Activated T-cell treated with anti-CD3 and anti-CD28 coated beads for 24 hours (primary cell): ENCODE results near the gene PTPN13.

Experiments
- DNase-seq: peaks from one replicate; pipeline ENCODE4 v3.0.0-alpha.2; 2020; ENCODE audit warnings: low read depth

The PTPN13 gene, protein sequence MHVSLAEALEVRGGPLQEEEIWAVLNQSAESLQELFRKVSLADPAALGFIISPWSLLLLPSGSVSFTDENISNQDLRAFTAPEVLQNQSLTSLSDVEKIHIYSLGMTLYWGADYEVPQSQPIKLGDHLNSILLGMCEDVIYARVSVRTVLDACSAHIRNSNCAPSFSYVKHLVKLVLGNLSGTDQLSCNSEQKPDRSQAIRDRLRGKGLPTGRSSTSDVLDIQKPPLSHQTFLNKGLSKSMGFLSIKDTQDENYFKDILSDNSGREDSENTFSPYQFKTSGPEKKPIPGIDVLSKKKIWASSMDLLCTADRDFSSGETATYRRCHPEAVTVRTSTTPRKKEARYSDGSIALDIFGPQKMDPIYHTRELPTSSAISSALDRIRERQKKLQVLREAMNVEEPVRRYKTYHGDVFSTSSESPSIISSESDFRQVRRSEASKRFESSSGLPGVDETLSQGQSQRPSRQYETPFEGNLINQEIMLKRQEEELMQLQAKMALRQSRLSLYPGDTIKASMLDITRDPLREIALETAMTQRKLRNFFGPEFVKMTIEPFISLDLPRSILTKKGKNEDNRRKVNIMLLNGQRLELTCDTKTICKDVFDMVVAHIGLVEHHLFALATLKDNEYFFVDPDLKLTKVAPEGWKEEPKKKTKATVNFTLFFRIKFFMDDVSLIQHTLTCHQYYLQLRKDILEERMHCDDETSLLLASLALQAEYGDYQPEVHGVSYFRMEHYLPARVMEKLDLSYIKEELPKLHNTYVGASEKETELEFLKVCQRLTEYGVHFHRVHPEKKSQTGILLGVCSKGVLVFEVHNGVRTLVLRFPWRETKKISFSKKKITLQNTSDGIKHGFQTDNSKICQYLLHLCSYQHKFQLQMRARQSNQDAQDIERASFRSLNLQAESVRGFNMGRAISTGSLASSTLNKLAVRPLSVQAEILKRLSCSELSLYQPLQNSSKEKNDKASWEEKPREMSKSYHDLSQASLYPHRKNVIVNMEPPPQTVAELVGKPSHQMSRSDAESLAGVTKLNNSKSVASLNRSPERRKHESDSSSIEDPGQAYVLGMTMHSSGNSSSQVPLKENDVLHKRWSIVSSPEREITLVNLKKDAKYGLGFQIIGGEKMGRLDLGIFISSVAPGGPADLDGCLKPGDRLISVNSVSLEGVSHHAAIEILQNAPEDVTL (N-terminal part only)

DNA sequence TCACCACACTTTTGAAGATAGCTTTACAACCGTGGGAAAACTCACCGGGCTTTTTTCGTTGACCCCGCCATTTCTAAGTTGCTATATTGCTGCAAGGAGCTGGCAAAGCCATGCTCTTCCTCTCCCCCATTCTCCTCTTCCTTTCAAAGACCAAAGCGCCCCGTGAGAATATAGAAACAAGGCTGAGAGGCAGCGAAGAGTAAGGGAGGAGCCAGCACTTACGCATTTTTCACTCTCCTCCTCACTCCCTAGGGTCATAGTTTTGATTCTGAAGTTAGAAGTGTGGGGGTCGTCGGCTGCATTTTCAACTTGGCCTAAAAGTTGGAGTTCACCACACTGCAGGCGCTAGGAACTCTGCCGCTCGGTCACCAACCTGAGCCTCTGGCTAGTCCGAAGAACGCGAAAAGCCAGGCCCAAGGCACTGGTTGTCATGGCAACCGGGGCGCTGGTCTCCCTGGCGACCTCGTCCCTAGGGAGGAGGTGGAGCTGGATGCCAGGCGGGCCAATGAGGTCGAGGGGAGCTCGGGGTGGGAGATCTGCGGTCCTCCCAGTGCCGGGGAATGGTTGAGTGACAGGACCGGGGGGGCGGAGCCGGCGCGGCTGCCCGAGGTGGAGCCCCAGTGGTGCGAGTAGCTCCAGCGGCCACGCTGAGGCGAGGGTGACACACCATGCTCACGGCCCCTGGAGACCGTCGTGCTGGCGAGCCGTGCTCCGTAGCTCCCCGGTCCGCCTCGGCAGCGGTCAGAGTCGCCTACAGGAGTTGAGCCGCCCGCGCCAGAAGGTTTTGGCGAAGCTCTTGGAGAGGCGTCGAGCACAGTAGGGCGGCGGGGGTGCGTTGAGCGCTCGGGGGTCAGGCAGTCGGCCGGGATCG is at the start of gene PTPN13:
Gene PTPN13, plus strand, starts transcription at position 628 of the 871 bp plus-strand sequence. CDS start 40,942 bp downstream, outside the sequence.
- peak; percentile 44 for DNase-seq

DNA sequence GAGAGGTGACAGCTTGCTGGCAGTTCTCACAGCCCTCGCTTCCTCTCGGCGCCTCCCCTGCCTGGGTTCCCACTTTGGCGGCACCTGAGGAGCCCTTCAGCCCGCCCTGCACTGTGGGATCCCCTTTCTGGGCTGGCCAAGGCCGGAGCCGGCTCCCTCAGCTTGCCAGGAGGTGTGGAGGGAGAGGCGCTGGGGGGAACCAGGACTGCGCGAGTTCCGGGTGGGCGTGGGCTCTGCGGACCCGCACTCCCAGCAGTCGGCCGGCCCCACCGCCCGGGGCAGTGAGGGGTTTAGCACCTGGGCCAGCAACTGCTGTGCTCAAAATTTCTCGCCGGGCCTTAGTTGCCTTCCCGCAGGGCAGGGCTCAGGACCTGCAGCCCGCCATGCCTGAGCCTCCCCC is 47.0 kb upstream of the PTPN13 start:
- DNase-seq = no peak

DNA sequence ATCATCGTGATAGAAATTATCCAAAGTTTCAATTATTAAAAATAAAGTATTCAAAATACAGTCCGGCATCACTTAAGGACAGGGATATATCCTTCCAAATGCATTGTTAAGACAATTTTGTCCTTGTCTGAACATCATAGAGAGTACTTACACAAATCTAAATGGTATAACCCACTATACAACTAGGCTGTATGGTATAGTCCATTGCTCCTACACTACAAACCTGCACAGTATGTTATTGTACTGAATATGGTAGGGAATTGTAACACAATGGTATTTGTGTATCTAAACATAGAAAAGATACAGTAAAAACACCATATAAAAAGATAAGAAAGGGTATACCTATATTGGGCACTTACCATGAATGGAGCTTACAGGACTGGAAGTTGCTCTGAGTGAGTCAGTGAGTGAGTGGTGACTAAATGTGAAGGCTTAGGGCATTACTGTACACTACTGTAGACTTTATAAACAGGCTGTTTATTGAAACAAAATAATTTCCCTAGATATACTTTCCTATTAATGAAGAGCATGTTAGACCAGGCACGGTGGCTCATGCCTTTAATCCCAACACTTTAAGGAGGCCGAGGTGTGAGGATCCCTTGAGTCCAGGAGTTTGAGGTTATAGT is 44.8 kb upstream of the PTPN13 start:
- no peak for DNase-seq

DNA sequence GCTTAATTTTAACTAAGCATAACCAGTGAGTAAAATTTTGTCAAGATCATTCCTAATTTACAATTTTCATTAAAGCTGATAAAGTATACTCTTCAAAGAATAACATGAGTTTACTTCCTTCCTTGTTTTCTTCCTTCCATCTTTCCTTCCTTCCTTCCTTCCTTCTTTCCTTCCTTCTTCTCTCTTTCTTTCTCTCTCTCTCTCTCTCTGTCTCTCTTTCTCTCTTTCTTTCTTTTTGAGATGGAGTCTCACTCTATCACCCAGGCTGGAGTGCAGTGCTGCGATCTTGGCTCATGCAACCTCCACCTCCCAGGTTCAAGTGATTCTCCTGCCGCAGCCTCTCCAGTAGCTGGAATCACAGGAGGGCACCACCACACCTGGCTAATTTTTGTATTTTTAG is 42.7 kb upstream of the PTPN13 start:
- DNase-seq = no peak

DNA sequence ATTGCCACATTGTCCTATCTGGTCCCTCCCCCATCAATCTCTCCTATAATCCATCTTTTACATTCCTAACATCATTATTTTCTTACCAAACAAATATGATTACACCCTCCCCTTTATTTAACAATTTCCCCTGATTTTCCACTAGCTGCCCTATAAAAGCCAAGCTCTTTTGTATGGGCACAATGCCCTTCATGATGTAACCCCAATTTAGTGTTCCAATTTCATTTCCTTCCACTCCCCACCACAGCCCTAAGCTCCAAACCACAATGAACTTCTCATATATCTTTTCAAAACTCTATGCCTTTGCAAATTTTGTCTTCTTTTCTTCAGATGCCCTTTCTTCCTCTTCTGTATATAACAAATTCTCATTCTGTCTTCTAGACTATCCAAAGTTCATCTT is 39.5 kb upstream of the PTPN13 start:
- no peak for DNase-seq

DNA sequence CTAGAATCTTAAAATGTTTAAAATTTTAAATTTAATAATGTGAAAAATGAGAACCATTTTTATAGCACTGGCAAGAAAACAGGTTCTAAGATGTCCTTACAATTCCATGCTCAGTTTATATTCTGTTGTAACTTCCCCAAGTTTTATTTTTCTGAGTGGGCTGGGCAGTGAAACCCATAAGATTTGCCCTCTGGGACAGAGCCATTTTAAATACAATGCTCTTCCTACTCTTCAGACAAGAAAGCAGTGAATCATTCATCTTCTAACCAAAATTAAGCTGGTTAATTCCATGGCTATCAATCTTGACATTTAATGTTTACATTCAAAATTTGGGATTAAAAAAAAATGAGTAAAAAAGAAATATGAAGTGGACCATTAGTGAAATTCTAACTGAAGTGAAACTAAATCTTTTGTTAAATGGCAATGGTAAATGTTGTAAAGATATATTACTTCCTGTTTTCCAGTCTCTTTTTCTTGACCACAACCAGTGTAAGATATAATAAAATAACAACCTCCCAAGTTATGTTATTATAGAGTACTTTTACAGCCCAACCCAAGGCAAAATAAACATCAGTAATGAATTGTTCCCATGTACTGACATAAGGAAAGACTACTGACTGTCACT is 37.2 kb upstream of the PTPN13 start:
- DNase-seq = no peak

DNA sequence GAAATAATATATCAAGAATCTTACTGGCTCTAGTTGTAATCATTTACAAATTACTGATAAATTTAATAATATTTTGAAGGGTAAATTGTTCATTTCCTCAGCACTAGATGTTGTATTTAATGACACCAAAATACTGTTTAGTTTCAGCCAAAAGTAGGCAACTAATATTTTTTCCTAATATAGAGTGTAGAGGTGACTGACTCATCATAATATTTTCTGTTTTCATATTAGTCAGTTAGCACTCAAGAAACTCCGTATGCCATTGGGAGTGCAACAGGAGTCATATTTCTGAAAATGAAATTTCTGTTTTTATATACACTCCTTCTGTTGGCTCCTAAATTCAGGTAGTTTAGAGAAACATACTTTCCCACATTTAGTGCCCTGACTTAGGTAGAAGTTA is 36.6 kb upstream of the PTPN13 start:
- no peak for DNase-seq

DNA sequence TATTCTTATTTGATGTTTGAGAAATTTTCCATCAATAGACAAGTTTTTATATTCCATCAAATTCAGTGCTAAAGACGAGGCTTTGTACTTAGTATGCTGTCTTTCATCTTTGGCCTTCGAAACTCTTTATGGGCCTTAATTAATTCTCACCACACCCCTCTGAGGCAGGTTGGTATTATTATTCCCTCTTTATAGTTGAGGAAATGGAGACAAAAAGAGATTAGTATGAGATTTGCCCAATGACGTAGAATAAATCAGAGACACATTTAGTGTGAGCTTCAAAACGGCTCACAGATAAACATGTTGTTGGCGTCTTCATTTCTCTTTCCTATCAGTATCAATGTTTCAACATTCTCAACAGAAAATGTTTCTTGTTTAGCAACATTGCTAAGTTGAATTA is 35.9 kb upstream of the PTPN13 start:
- DNase-seq = no peak

DNA sequence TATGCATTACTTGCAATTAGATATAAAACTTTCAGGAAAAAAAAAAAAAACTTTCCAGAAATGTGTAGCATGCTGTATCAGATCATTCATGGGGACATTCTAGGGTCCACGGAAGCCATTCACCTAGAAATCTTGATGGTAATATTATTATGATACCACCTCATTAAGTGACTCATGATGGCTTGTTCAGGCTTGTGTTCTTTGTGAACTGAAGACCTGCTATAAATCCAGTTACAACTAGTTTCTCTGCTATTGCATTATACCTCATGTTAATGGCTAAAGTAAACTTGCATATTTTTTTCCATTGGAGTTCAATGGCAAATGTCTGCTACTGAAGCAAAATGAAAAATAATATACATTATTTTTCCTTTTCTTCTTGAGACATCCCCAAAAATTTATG is 35.3 kb upstream of the PTPN13 start:
- DNase-seq = no peak

DNA sequence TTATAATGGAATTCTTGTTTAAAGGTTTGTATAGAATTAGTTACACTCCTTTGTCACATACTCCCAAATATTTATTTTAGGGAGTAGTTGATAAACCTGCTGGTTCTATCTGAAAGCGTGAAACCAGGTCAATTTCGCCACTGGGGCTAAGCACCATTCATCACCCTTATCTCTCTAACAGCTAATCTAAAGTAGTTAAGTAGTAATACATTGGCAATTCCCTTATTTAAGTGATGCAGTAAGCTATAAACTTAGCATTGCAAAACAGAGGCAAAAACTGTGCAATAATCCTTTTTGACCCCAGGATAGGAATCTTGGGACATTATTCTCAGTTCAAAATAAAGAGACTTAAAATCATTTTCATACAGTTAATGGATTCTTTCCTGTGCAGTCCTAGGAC is 33.7 kb upstream of the PTPN13 start:
- DNase-seq = no peak

DNA sequence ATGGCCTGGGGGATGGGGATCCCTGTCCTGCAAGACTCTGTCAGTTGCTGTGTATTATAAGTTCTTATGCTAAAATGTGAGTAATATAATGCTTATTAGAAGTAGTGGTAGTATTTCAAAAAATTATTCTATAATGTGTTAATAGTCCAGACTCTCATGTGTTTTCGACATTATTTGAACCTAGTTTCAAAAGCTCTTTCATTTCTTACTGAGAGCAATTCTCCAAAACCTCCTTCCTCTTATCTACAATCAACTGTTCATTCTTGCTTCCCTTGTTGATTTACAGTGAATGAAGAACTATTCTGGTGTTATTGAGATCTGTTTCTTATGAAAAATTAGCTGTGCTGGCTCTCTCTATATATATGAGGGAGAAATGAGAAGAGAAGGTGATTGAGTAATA is 32.9 kb upstream of the PTPN13 start:
- DNase-seq = no peak

DNA sequence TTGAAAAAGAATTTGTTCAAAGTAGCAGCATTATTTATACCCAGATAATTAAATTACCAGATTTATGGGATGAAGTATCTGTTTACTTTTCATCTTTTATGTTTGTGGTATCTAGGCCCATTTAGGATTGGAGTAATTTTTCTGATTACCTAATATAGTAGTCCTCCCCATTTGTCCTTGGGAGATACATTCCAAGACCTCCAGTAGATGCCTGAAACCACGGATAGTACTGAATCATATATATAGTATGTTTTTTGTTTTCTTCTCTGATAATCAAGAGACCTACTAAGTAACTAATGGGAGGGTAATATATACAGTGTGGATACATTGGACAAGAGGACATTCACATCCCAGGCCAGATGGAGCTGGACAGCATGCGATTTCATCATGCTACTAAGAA is 30.7 kb upstream of the PTPN13 start:
- no peak for DNase-seq

DNA sequence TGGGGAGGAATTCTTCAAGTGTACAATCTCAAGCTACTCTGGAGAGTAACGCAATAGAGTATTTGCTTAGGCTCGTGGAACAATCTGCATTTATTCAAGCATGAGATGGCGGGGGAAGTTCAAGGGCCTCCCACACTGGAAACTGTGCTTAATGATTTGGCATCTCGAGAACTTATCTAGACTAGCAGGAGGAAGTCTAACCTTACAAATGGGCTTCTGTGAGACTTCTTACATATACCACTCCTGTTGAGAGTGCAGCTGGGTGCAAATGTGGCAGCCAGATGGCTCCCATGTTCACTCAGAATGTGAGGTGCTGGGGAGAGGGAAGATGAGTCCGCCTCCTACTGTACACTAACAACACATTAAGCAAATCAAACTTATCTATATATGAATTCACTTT is 29.3 kb upstream of the PTPN13 start:
- no peak for DNase-seq

DNA sequence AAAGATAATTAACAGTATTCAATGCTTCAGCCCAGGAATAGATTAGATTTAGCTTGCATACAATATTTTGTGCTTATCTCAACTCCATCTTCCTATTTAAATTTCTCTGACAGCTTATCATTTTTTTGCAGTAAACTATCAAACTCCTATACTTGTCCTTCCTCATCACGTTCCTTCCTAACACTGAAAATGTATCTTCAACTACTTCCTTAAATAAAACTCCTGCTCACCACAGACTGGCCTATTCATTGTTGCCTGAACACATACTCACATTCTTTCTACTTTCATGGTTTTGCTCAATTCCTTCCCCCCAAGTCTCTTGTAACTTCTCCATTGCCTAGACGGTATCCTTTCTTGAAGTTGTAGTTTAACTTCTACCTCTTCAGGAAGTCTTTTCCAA is 28.5 kb upstream of the PTPN13 start:
- DNase-seq = no peak

DNA sequence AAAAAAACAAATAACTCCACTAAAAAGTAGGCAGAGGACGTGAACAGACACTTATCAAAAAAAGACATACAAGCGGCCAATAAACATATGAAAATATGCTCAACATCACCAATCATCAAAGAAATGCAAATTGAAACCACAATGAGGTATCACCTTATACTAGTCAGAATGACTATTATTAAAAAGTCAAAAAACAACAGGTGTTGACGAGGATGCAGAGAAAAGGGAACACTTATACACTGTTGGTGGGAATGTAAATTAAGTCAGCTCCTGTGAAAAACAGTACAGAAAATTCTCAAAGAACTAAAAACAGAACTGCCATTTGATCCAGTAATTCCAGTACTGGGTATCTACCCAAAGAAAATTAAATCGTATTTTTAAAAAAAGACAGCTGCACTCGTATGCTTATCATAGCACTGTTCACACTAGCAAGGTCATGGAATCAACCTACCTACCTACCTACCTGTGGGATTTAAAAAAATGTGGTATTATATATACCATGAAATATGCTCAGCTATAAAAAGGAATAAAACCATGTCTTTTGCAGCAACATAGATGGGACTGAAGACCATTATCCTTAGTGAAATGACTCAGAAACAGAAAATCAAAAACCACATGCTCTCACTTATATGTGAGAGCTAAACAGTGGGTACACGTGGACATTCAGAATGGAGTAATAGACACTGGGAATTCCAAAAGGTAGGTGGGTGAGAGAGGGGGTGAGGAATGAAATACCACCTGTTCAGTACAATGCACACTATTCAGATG is 24.8 kb upstream of the PTPN13 start:
- no peak for DNase-seq

DNA sequence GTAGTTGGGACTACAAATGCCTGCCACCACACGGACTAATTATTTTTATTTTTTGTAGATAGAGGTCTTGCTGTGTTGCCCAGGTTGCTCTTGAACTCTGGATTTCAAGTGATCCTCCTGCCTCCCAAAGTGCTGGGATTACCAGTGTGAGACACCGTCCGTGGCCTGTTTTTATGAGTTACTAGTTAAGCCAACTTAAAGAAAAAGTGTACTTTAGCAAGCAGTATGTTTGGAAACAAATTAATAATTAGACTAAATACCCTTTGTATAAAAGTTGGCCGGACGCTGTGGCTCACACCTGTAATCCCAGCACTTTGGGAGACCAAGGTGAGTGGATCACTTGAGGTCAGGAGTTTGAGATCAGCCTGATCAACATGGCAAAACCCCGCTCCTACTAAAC is 14.2 kb upstream of the PTPN13 start:
- DNase-seq = no peak

DNA sequence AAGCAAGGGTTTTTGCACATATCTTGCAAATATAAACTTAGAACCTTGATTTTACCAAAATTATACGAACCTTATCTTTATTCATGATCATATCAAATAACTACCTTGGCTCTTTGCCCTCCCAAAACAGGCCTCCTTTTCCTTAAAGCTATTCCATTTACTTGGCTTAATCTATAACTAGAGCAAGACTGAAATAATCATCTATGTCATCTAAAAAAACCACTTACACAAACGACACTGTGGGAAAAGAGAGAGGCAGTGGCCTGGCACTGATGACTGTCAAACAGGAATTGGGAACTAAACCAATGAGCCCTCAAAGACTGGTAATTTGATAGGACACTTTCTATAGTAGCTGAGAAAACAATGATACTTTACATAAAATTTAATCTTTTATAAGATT is 11.7 kb upstream of the PTPN13 start:
- DNase-seq = no peak

DNA sequence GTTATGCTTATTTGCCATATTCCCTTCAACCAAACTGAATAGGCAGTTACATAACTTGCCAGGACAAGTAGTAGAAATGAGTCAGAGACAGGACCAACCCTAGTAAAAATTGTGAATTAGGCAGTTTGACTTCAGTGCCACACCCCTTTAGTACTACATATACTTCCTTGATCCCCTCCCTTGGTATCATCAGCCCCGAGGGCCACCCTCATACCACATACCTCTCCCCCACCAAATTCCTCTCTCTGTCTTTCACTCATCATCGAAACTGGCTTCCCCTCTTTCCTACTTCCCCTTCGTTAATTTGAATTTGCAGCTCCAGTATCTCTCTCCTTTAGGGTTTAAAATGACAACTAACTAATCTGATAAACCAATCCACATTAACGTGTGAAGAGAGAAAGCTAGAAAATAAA is 7.9 kb upstream of the PTPN13 start:
- no peak for DNase-seq

DNA sequence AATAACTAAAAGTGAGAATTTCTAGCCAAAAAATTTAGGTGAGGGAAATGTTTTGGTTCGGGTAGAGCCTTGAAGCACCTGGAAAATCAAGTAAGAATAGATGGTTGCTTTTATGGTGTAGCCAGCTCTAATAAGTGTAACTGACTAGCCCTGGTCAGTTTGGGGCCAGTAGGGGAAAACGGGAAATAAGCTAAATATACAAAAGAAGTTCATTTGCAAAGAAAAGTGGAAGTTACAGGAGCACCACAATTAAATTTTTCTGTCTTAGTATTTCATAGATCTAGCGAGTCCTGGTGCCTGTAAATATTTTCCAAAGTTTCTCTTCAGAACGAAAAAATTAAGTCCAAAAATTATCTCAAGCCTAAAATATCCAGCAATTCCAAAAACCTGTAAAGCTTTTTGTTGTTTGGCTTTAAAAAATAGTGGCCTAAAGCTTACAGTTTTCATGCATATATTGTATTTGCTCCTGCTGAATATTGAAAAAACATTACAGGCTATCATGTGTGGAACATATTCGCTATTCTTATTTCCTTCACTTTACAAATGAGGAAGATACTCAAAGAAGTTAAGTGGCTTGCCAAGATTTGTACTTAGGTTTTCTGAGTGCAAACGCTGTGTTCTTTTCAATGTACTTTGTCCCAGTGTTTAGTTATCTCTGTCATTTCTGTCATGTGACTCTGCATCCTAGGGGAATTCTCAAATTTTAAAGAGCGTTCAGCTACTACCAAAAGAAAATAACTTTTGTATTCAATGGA is 7.3 kb upstream of the PTPN13 start:
- DNase-seq = no peak
